ENCODE results near the gene AGAP2. TPM values are rescaled to one million over a fixed set of nuclear protein-coding genes. Genes with fewer than 3 reads are reported as not detected.

Gene AGAP2
- total and polyA plus RNA-seq, 9 of the 15 experiments (the other 6 are each of a cell fraction or from before 2014, with no cell fraction given), result 0.04 to 0.77 (median 0.28) TPM; not detected in 1

GRCh38 chr12:57771873-57772428, 33.4 kb upstream of the AGAP2 start, which contains the start of gene METTL1 (continued):
- TF ChIP-seq CTCF (IDR thresholded peaks at IDR 0.05 in 2 of 3, conservative IDR thresholded peaks at IDR 0.05 in 1 of 3; ENCODE audit: insufficient read depth in 2 of 3, low read depth in 1 of 3, low read length in 3 of 3) (no peak), ARHGAP35 (IDR thresholded peaks at IDR 0.05; ENCODE audit: partially characterized antibody) (no peak)

GRCh38 chr12:57771236-57771872, 32.8 kb upstream of the AGAP2 start:
- intact Hi-C loops (cut with micrococcal nuclease) (no loop called here), in situ Hi-C loops (cut with MboI) (no loop called here)
- no peaks in the 10 kb centered on the region for H4K20me1 ChIP-seq (replicated peaks; ENCODE audit: control insufficient read depth, insufficient read depth, low read length)
- no peaks in the 10 kb centered on the region for H3K9me3 ChIP-seq (replicated peaks; ENCODE audit: control insufficient read depth, insufficient read depth, low read depth, low read length)
- H3K4me1 ChIP-seq (replicated peaks in 1 of 2; ENCODE audit: control insufficient read depth in 2 of 2, insufficient read depth in 2 of 2, low read length in 2 of 2), result peaks cover 23 to 34% of the 10 kb centered on the region in 2 experiments
- POLR2A ChIA-PET, result interaction anchor here (0.6 to 1.6 kb wide), 10 partner anchors 8 to 219 kb away, joined by 3 to 11 read pairs (median 6); partner anchors contain the start of genes CDK4 and TSFM
- CTCF ChIA-PET (ENCODE audit: low intra/inter-chr PET ratio), result interaction anchor here (0.6 kb wide), 1 partner anchor 9 kb away, joined by 3 read pairs; no protein-coding TSS in a partner anchor
- under 1% methylated on average over 16 of the region's 16 CpGs for WGBS (ENCODE audit: insufficient coverage, low coverage, missing lambda C conversion rate)
- DNase-seq (ENCODE audit: extremely low read depth in 1 of 4, low spot score in 3 of 4) (peak; percentile 90 to 97 (median 92)), ATAC-seq (peak; percentile 80), FAIRE-seq (no peak)
- no peaks in the 10 kb centered on the region for H3K27me3 ChIP-seq (ENCODE audit: control insufficient read depth in 2 of 2, insufficient read depth in 2 of 2, low read length in 2 of 2)
- peaks cover 45% of the 10 kb centered on the region for H3K36me3 ChIP-seq (ENCODE audit: control insufficient read depth, insufficient read depth, low read length)
- H3K27ac ChIP-seq (ENCODE audit: extremely low read depth, low read depth, low read length), result peak overlapping the region; percentile 93
- peaks cover 27% of the 10 kb centered on the region for H3K79me2 ChIP-seq (ENCODE audit: control insufficient read depth, insufficient read depth, low read length)
- peak overlapping the region; percentile 91 to 100 for H3K9ac ChIP-seq (ENCODE audit: insufficient read depth in 1 of 2, low read depth in 2 of 2, low read length in 2 of 2)
- H3K9me1 ChIP-seq (ENCODE audit: control insufficient read depth, insufficient read depth, low read length), result no peaks in the 10 kb centered on the region
- peak overlapping the region; percentile 99 for H3K4me2 ChIP-seq (ENCODE audit: insufficient read depth, low read length)
- TSS peak; percentile 78 for BruUV-seq (replicated peaks)
- peak overlapping the region; percentile 71 for H3K4me3 ChIP-seq
- peak overlapping the region; percentile 98 for H2AFZ ChIP-seq (ENCODE audit: low read depth, low read length)
- TF ChIP-seq PRMT5 (CRISPR knock-in tag; IDR thresholded peaks at IDR 0.05) (no peak), ARID2 (IDR thresholded peaks at IDR 0.05) (no peak), PBX2 (CRISPR knock-in tag; IDR thresholded peaks at IDR 0.05; ENCODE audit: low read depth) (no peak), PBX2 (tag; conservative IDR thresholded peaks at IDR 0.05; ENCODE audit: low read depth) (no peak), PRDM10 (IDR thresholded peaks at IDR 0.05; ENCODE audit: partially characterized antibody) (peak; percentile 95), TCF7 (IDR thresholded peaks at IDR 0.05; ENCODE audit: borderline replicate concordance) (no peak), KLF13 (tag; IDR thresholded peaks at IDR 0.05; ENCODE audit: borderline replicate concordance, low read depth) (peak; percentile 88; the same call in 1 of the 2 replicates)
